ENCODE measurements around the gene SEC14L5.

DNA sequence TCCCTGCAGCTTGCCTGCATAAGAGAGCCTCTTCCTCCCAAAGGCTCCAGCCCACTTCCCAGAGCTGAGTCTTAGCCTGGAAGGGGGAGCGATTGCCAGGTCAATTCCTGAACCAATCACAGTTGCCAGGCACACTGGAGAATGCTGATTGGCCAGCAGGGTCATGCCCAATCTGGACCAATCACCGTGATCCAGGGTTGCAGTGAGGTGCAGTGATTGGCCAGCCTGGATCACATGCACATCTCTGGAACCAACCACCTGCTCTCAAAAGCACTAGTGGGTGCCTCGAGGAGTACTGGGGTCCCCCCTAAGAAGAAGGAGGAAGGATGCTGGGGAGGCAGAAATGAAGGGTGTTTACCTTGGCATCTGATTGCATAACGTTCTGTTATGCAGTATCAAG lies 57.2 kb downstream of the SEC14L5 start:
- TF ChIP-seq EZH2 (IDR thresholded peaks at IDR 0.05; ENCODE audit: borderline replicate concordance, insufficient read depth, low read length, poor library complexity, severe bottlenecking): no peak
- TF ChIP-seq, protein P1, sequence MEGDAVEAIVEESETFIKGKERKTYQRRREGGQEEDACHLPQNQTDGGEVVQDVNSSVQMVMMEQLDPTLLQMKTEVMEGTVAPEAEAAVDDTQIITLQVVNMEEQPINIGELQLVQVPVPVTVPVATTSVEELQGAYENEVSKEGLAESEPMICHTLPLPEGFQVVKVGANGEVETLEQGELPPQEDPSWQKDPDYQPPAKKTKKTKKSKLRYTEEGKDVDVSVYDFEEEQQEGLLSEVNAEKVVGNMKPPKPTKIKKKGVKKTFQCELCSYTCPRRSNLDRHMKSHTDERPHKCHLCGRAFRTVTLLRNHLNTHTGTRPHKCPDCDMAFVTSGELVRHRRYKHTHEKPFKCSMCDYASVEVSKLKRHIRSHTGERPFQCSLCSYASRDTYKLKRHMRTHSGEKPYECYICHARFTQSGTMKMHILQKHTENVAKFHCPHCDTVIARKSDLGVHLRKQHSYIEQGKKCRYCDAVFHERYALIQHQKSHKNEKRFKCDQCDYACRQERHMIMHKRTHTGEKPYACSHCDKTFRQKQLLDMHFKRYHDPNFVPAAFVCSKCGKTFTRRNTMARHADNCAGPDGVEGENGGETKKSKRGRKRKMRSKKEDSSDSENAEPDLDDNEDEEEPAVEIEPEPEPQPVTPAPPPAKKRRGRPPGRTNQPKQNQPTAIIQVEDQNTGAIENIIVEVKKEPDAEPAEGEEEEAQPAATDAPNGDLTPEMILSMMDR (IDR thresholded peaks at IDR 0.05; ENCODE audit: poor library complexity, severe bottlenecking): no peak
- no peak for TF ChIP-seq RAD21 (conservative IDR thresholded peaks at IDR 0.05)
- no peak for TF ChIP-seq EP300 (conservative IDR thresholded peaks at IDR 0.05; ENCODE audit: poor library complexity, severe bottlenecking)
- TF ChIP-seq, protein P2, sequence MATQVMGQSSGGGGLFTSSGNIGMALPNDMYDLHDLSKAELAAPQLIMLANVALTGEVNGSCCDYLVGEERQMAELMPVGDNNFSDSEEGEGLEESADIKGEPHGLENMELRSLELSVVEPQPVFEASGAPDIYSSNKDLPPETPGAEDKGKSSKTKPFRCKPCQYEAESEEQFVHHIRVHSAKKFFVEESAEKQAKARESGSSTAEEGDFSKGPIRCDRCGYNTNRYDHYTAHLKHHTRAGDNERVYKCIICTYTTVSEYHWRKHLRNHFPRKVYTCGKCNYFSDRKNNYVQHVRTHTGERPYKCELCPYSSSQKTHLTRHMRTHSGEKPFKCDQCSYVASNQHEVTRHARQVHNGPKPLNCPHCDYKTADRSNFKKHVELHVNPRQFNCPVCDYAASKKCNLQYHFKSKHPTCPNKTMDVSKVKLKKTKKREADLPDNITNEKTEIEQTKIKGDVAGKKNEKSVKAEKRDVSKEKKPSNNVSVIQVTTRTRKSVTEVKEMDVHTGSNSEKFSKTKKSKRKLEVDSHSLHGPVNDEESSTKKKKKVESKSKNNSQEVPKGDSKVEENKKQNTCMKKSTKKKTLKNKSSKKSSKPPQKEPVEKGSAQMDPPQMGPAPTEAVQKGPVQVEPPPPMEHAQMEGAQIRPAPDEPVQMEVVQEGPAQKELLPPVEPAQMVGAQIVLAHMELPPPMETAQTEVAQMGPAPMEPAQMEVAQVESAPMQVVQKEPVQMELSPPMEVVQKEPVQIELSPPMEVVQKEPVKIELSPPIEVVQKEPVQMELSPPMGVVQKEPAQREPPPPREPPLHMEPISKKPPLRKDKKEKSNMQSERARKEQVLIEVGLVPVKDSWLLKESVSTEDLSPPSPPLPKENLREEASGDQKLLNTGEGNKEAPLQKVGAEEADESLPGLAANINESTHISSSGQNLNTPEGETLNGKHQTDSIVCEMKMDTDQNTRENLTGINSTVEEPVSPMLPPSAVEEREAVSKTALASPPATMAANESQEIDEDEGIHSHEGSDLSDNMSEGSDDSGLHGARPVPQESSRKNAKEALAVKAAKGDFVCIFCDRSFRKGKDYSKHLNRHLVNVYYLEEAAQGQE (IDR thresholded peaks at IDR 0.05; ENCODE audit: borderline replicate concordance): no peak

Measured in neural cell (in vitro differentiated cells).